HEK293T (cell line): ENCODE results near the gene PEX3.
"Not testable (repeated sequence)": the region's sequence is repeated elsewhere in the genome, so short reads cannot be mapped to it uniquely, and the experiment has no call there.

Source experiments
- CTCF ChIA-PET: fragments of 350-600 bp; formaldehyde crosslinking; extraction: SDS; loops from one replicate; lab custom pipeline; 2021; ENCODE audit warnings: antibody characterized with exemption, inconsistent platforms; lab: Yijun Ruan, JAX
- POLR2A ChIA-PET: fragments of 350-600 bp; formaldehyde crosslinking; extraction: SDS; loops from one replicate; lab custom pipeline; 2020; ENCODE audit warnings: antibody characterized with exemption, inconsistent platforms; lab: Yijun Ruan, JAX
- DNase-seq: peaks from one replicate; pipeline ENCODE4 v3.0.0; 2012; ENCODE audit warnings: mixed read lengths; ENCODE audit errors: extremely low spot score
- ARNT ChIP-seq: fragments of 450-650 bp; IDR thresholded peaks from 2 replicates; pipeline ENCODE4 v1.6.1; 2017; ENCODE audit warnings: mild to moderate bottlenecking
- BHLHE40 ChIP-seq: fragments of 450-650 bp; IDR thresholded peaks from 2 replicates; pipeline ENCODE4 v1.6.1; 2016; ENCODE audit warnings: mild to moderate bottlenecking, moderate library complexity, borderline replicate concordance
- CTBP1 ChIP-seq: fragments of 450-650 bp; IDR thresholded peaks from 2 replicates; pipeline ENCODE4 v1.6.1; 2016; ENCODE audit warnings: borderline replicate concordance
- ELF4 ChIP-seq: fragments of 450-650 bp; IDR thresholded peaks from 2 replicates; pipeline ENCODE4 v1.6.1; 2017; ENCODE audit warnings: antibody characterized with exemption
- FOXA1 ChIP-seq: fragments of 450-650 bp; IDR thresholded peaks from 2 replicates; pipeline ENCODE4 v1.6.1; 2016; ENCODE audit warnings: mild to moderate bottlenecking
- FOXK2 ChIP-seq: fragments of 450-650 bp; IDR thresholded peaks from 2 replicates; pipeline ENCODE4 v1.6.1; 2016; ENCODE audit warnings: mild to moderate bottlenecking
- FOXM1 ChIP-seq: fragments of 450-650 bp; IDR thresholded peaks from 2 replicates; pipeline ENCODE4 v1.6.1; 2017; ENCODE audit warnings: mild to moderate bottlenecking, borderline replicate concordance
- HDGF ChIP-seq: fragments of 450-650 bp; IDR thresholded peaks from 2 replicates; pipeline ENCODE4 v1.6.1; 2017; ENCODE audit warnings: antibody characterized with exemption, borderline replicate concordance
- L3MBTL2 ChIP-seq: fragments of 450-650 bp; conservative IDR thresholded peaks from 2 replicates; pipeline ENCODE4 v1.6.1; 2016; ENCODE audit warnings: mild to moderate bottlenecking
- LEF1 ChIP-seq: fragments of 450-650 bp; IDR thresholded peaks from 2 replicates; pipeline ENCODE4 v1.6.1; 2017; ENCODE audit warnings: mild to moderate bottlenecking, borderline replicate concordance
- NFRKB ChIP-seq: fragments of 450-650 bp; IDR thresholded peaks from 2 replicates; pipeline ENCODE4 v1.6.1; 2016; ENCODE audit warnings: mild to moderate bottlenecking, moderate library complexity
- PKNOX1 ChIP-seq: fragments of 450-650 bp; IDR thresholded peaks from 2 replicates; pipeline ENCODE4 v1.6.1; 2016
- SP1 ChIP-seq: fragments of 450-650 bp; IDR thresholded peaks from 2 replicates; pipeline ENCODE4 v1.6.1; 2017
- SUZ12 ChIP-seq: fragments of 450-650 bp; IDR thresholded peaks from 2 replicates; pipeline ENCODE4 v1.6.1; 2016; ENCODE audit warnings: mild to moderate bottlenecking
- TARDBP ChIP-seq: fragments of 450-650 bp; IDR thresholded peaks from 2 replicates; pipeline ENCODE4 v1.6.1; 2016
- ZNF384 ChIP-seq: fragments of 450-650 bp; IDR thresholded peaks from 2 replicates; pipeline ENCODE4 v1.6.1; 2016

Gene PEX3

GRCh38 chr6:143457563-143458359, 7.2 kb downstream of the PEX3 start:
- TF ChIP-seq BHLHE40: no peak
- no peak for DNase-seq
- ChIA-PET CTCF (no interaction called here), POLR2A (no interaction called here)

GRCh38 chr6:143465546-143465945, 14.9 kb downstream of the PEX3 start:
- CTCF ChIA-PET: no interaction called here
- no peak for TF ChIP-seq FOXK2
- TF ChIP-seq PKNOX1: no peak
- no peak for TF ChIP-seq ELF4
- TF ChIP-seq LEF1: no peak
- no peak for TF ChIP-seq SUZ12
- no peak for TF ChIP-seq ZNF384
- no peak for TF ChIP-seq FOXA1
- no peak for TF ChIP-seq NFRKB
- TF ChIP-seq TARDBP: no peak
- no peak for TF ChIP-seq ARNT
- TF ChIP-seq SP1: no peak
- no peak for TF ChIP-seq CTBP1
- no peak for TF ChIP-seq FOXM1
- no peak for DNase-seq
- POLR2A ChIA-PET: no interaction called here

GRCh38 chr6:143468026-143468425, 17.4 kb downstream of the PEX3 start:
- ChIA-PET POLR2A (no interaction called here), CTCF (no interaction called here)
- DNase-seq: no peak
- no peak for TF ChIP-seq TARDBP
- no peak for TF ChIP-seq FOXK2
- no peak for TF ChIP-seq BHLHE40
- no peak for TF ChIP-seq ELF4
- TF ChIP-seq SUZ12: no peak
- no peak for TF ChIP-seq CTBP1
- no peak for TF ChIP-seq ZNF384
- no peak for TF ChIP-seq FOXA1
- TF ChIP-seq FOXM1: no peak
- TF ChIP-seq LEF1: no peak

- CTCF ChIA-PET, POLR2A ChIA-PET, DNase-seq: not testable (repeated sequence)
Observed at GRCh38 chr6:143468823-143469222, 18.2 kb downstream of the PEX3 start.

GRCh38 chr6:143471822-143472221, 21.2 kb downstream of the PEX3 start:
- POLR2A ChIA-PET: no interaction called here
- TF ChIP-seq CTBP1 (no peak), BHLHE40 (no peak)
- DNase-seq: no peak
- CTCF ChIA-PET: no interaction called here

GRCh38 chr6:143476545-143476944, 25.9 kb downstream of the PEX3 start:
- no peak for DNase-seq
- ChIA-PET POLR2A (no interaction called here), CTCF (no interaction called here)
- TF ChIP-seq HDGF: no peak
- no peak for TF ChIP-seq FOXK2
- no peak for TF ChIP-seq ZNF384
- TF ChIP-seq ARNT: no peak
- TF ChIP-seq SP1: no peak
- TF ChIP-seq FOXA1: no peak
- no peak for TF ChIP-seq L3MBTL2
- no peak for TF ChIP-seq LEF1
- TF ChIP-seq BHLHE40: no peak
- TF ChIP-seq NFRKB: no peak

- TF ChIP-seq HDGF (no peak), ARNT (no peak), FOXK2 (no peak), SUZ12 (no peak), ELF4 (no peak)
- ChIA-PET CTCF (interaction anchor here (0.7 kb wide), 1 partner anchor 1303 kb away, joined by 4 read pairs; no protein-coding TSS in a partner anchor), POLR2A (no interaction called here)
- DNase-seq: no peak
Observed at GRCh38 chr6:143478479-143479062, 28.0 kb downstream of the PEX3 start.

- TF ChIP-seq CTBP1 (no peak), SP1 (no peak), ARNT (no peak), ELF4 (no peak), FOXA1 (no peak), TARDBP (no peak), NFRKB (no peak), SUZ12 (no peak), L3MBTL2 (no peak), FOXM1 (no peak), HDGF (no peak), FOXK2 (no peak), PKNOX1 (no peak), ZNF384 (no peak), BHLHE40 (no peak), LEF1 (no peak)
- DNase-seq: no peak
- CTCF ChIA-PET: no interaction called here
- POLR2A ChIA-PET: no interaction called here
Observed at GRCh38 chr6:143482593-143482992, 32.0 kb downstream of the PEX3 start.
